ENCODE results near the gene PRDX5.

The PRDX5 gene

DNA sequence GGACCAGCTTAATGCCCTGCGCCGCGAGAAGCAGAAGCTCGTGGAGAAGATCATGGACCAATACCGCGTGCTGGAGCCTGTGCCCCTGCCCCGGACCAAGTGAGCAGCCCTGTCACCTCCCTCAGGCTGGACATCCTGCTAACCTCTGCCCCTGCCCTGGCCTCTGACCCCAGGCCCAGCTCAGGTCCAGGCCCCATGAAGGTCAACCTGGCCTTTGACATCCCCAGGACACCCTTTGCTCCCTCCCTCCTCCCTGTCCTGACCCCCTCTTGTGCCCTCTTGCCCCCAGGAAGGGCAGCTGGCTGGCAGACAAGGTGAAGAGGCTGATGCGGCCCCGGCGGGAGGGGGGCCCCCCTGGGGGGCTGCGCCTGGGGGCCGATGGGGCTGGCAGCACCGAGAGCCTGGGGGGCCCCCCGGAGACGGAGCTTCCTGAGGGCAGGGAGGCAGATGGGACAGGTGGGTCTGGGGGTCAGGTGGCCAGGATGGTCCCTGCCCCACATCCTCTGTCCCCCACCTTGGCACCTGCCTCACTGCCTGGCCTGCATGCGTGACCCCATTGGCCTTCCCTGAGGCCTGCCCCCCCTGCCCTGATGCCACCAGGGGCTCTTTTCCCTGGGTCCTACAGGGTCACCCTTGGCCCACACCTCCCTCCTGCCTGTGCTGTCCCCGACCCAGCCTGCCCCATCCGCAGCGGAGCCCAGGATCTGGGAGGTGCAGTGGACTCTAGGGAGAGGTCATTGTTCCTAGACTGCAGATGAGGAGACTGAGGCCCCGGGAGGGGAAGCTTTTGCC lies 36.0 kb downstream of the PRDX5 start:
- Histone ChIP-seq H3K4me3 (no peak overlapping the region), H3K27ac (no peak overlapping the region)

- Histone ChIP-seq H3K4me3 (no peak overlapping the region), H3K27ac (peak overlapping the region in 6 of 21 experiments; percentile 14 to 54 (median 42))
Observed at GRCh38 chr11:64355078-64355940, 37.4 kb downstream of the PRDX5 start.

DNA sequence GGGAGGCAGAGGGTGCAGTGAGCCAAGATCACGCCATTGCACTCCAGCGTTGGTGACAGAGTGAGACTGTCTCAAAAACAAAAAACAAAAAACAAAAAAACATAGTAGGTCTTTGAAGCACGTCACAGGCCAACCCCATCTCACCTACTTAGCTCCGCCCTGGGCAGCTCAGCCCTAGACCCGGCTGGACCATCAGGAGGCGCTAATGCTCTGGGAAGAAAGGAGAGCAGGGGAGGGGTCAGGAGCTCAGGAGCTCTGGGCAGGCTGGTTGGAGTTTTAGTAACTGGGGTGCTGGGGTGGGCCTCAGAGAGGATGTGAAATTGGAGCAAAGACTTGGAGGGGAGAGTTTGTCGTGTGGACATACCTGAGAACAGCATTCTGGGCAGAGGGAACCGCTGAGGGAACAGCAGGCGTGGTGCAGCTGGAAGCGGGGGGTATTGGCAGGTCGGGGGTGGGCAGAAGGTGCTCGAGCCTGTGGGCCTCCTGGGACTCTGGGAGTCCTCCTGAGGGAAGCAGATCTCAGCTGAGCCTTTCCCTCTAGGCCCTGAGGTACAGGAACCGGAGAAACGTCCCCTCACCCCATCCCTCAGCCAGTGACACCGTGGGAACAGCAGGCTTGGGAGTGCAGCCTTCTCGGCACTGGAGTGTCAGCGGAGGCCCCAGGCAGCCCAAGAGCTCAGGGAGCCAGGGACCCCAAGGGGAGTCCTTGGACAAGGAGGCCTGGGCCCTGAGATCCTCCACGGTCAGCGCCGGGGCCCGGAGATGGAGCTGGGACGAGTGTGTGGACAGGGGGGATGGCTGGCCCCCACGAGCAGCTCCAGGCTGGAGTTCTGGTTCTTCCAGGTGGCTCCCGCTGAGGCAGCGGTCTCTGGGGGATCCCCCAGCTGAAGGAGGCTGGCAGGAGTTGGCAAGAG lies 38.8 kb downstream of the PRDX5 start:
- H3K27ac ChIP-seq, result peak overlapping the region in 4 of 21 experiments; percentile 41 to 92 (median 86)

DNA sequence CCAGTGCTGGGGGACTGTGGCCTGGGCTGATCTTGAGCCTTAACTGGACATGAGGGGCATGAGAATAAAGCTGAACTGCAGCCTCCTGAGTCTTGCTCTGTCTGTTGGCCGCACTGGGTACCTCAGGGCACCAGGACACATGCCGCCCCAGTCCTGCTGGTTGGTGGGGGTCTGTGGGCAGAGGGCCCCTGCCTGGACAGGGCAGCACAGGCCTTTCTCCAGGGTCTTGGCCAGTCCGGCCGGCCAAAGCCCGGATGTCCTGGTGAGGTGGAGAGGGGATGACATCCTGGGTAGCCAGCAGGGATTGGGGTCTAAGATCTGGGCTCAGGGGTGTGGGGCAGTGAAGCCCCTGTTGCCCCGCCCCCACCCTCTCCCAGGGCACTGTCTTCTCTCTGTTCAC lies 39.5 kb downstream of the PRDX5 start:
- Histone ChIP-seq H3K4me3 (no peak overlapping the region), H3K27ac (peak overlapping the region in 7 of 21 experiments; percentile 85 to 93 (median 90))

More for the DNA sequence above, 38.8 kb downstream of the PRDX5 start:
- H3K4me3 ChIP-seq, result no peak overlapping the region

- H3K4me3 ChIP-seq, result peak overlapping the region in 6 of 7 experiments; percentile 74 to 91 (median 84)
- H3K27ac ChIP-seq, result peak overlapping the region; percentile 27 to 97 (median 90)
Observed at GRCh38 chr11:64357904-64358535, 40.1 kb downstream of the PRDX5 start.

- H3K27ac ChIP-seq, result peak overlapping the region; percentile 27 to 97 (median 90)
Observed at GRCh38 chr11:64358536-64358906, 40.6 kb downstream of the PRDX5 start.

GRCh38 chr11:64358907-64359711 lies 41.2 kb downstream of the PRDX5 start, which contains the start of gene RPS6KA4:
RPS6KA4 (plus strand) TSS chr11:64359162; CDS start chr11:64359236, 74 bp downstream.
- Histone ChIP-seq H3K27ac (peak within 1 kb of the TSS; percentile 67 to 97 (median 90)), H3K4me3 (peak within 1 kb of the TSS; percentile 74 to 91 (median 85))

More at GRCh38 chr11:64358536-64358906, 40.6 kb downstream of the PRDX5 start:
- H3K4me3 ChIP-seq, result peak overlapping the region; percentile 74 to 91 (median 85)

DNA sequence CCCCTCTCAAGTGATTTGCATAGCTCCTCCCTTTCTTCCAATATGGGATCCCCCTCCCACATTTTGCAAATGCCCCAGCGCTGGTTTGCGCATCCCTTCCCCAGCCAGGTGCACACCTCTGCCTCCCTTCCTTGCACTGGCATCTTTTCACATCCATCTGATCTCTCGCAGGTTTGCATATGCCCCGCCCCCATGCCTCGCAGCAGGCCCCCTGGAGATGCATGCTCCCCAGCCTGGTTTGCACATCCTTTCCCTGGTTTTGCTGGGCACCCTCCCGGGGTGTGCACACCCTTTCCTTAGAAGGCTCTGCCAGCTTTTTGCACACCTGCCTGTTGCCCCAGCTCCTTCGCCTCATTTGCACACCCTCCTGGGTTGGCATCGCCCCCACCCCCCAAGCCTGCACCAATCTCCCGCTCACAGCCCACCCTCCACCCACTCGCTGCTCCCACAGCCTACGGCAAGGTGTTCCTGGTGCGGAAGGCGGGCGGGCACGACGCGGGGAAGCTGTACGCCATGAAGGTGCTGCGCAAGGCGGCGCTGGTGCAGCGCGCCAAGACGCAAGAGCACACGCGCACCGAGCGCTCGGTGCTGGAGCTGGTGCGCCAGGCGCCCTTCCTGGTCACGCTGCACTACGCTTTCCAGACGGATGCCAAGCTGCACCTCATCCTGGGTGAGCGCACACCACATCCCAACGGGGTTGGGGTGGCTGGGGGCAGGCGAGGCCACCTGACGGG lies 42.0 kb downstream of the PRDX5 start:
- Histone ChIP-seq H3K27ac (peak overlapping the region in 18 of 21 experiments; percentile 67 to 97 (median 91)), H3K4me3 (peak overlapping the region; percentile 74 to 91 (median 85))

DNA sequence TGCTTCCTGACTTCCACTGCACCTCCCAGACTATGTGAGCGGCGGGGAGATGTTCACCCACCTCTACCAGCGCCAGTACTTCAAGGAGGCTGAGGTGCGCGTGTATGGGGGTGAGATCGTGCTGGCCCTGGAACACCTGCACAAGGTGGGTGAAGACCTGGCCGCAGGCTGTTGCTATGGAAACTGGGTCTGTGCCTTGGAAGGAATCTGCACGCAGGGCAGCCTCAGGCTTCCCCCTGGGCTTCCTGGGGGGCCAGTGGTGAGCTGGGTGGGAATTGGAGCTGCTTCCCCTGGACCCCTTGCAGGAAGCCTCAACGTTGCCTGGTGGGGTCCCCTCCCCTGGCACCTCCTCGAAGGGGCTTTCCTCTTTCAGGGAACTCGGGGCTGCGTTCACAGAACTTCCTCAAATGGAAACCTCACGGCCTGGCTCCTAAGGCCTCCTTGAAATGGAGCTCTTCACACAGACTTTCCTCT lies 42.6 kb downstream of the PRDX5 start:
- peak overlapping the region in 8 of 21 experiments; percentile 9 to 93 (median 92) for H3K27ac ChIP-seq
- H3K4me3 ChIP-seq, result peak overlapping the region; percentile 74 to 91 (median 85)

DNA sequence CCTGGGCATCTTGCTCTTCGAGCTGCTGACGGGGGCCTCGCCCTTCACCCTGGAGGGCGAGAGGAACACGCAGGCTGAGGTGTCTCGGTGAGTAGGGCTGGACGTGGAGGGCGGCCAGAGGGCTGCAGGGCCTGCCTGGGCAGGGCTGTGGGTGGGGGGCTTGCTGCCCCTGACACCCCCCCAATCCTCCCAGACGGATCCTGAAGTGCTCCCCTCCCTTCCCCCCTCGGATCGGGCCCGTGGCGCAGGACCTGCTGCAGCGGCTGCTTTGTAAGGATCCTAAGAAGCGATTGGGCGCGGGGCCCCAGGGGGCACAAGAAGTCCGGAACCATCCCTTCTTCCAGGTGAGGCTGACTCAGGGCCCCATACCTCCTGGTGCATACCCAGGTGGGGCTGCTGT lies 43.7 kb downstream of the PRDX5 start:
- peak overlapping the region in 2 of 21 experiments; percentile 30 to 92 for H3K27ac ChIP-seq
- H3K4me3 ChIP-seq, result no peak overlapping the region

DNA sequence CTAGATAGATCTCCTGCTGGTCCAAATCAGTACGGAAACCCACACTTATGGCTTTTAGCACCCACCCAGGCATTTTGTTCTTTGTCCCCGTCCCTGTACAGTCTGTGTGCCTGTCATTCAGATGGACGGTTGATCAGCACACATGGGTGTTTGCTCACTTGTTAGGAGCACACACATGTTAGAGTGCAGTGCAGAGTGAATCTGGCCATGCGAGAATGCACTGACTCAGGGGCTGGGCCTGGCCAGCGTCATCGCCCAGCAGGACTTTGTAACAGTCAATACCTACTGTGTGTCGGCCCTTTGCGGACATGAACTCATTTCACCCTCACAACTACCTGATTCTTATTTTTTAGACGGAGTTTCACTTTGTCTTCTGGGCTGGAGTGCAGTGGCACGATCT lies 44.4 kb downstream of the PRDX5 start:
- Histone ChIP-seq H3K4me3 (no peak overlapping the region), H3K27ac (no peak overlapping the region)

- Histone ChIP-seq H3K27ac (no peak overlapping the region), H3K4me3 (no peak overlapping the region)
Observed at GRCh38 chr11:64364435-64364834, 46.5 kb downstream of the PRDX5 start.

GRCh38 chr11:64364911-64365310 lies 47.0 kb downstream of the PRDX5 start:
- H3K27ac ChIP-seq, result no peak overlapping the region
- H3K4me3 ChIP-seq, result no peak overlapping the region

DNA sequence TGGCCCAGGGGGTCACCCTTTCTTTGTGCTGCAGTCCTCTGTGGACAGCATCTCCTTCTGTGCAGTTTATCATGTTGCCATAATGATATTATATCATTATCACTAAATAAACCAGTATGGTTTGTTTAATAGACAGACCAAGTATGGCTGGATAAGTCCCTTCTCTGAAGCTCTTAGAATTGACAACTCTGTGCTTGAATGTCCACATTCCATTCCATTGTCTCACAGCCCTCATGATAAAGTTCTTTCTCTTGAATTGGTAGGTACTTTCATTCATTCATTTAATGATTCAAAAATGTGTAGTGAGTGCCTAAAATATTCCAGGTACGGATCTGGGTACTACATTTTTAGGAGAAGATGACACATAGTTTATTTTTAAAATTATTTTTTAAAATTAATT lies 48.8 kb downstream of the PRDX5 start:
- Histone ChIP-seq H3K4me3 (no peak overlapping the region), H3K27ac (no peak overlapping the region)

DNA sequence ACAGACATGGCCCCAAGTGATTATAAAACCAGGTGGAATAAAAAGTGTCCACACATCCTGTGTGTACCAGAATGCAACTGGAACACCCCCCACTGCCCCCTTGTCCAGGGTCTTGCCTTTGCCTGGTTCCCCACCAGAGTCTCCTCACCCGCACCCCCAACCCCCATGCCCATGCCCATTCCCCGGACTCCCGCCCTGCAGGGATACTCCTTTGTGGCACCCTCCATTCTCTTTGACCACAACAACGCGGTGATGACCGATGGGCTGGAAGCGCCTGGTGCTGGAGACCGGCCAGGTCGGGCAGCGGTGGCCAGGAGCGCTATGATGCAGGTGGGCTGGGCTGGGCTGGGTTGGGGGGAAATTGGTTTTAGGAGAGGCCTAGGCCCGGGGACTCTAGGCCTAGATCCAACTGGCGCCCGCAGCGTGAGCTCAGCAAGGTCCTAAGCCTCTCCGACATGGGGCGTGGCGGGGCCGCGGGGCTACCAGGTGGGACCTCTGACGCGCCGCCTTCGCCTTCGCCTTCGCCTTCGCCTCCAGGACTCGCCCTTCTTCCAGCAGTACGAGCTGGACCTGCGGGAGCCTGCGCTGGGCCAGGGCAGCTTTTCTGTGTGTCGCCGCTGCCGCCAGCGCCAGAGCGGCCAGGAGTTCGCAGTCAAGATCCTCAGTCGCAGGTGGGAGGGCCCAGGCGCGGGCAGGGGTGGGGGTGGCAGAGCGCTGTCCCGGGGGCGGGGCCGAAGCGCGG lies 50.2 kb downstream of the PRDX5 start:
- no peak overlapping the region for H3K27ac ChIP-seq
- H3K4me3 ChIP-seq, result no peak overlapping the region

DNA sequence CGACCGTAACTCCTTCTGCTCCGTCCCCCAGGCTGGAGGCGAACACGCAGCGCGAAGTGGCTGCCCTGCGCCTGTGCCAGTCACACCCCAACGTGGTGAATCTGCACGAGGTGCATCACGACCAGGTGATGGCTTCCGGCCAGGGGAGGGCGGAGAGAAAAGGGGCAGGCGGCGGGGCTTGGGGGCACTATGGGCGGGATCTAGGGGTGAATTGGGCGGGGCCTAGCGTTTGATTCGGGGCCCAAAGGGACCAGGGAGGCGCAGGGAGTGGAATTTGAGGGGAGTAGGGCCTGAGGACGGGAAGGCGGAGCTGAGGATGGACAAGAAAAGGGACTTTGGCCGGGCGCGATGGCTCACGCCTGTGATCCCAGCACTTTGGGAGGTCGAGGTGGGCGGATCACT lies 50.8 kb downstream of the PRDX5 start:
- no peak overlapping the region for H3K4me3 ChIP-seq
- no peak overlapping the region for H3K27ac ChIP-seq
